K562 (cell line): ENCODE results near the gene IL10RB.

ENCODE experiments used
- POLR2AphosphoS5 ChIP-seq: IDR thresholded peaks from 2 replicates; pipeline ENCODE4 v1.6.1; 2011; ENCODE audit warnings: mild to moderate bottlenecking, low read depth, low read length, moderate library complexity; ENCODE audit not compliant: control insufficient read depth, insufficient read depth
- RCOR1 ChIP-seq, 2 experiments: IDR thresholded peaks; 2 replicates each; pipeline ENCODE4 v1.6.1; 2012; ENCODE audit warnings: low read depth in 2 of 2, low read length in 2 of 2, borderline replicate concordance in 1 of 2, improper control_type of control experiment in 1 of 2
- ZBTB1 ChIP-seq: sonication (generic); formaldehyde crosslinking; IDR thresholded peaks from 2 replicates; pipeline ENCODE4 v1.8.1; 2023; ENCODE audit warnings: missing genetic modification reagents, low read depth, mild to moderate bottlenecking, borderline replicate concordance

DNA sequence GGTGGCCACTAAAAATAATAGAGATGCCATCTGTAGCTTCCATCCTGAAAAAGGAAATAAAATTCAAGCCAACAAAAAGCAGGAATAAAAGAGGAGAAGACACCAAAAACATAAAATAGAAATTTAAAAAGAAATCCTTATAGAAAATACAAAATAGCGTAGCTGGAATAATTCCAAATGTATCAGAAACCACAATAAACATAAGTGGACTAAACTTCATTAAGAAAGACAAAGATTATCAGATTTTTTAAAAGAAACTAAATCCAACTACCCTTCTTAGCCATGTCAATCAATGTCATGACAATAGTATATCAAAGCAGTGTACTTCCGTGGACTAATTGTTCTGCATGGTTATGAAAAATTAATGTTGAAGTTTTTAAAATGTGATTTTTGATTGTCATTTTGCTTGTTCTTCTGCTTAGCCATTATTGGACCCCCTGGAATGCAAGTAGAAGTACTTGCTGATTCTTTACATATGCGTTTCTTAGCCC is 13.2 kb downstream of the IL10RB start:
- TF ChIP-seq RCOR1 (IDR thresholded peaks at IDR 0.05; ENCODE audit: borderline replicate concordance in 1 of 2, low read depth in 2 of 2, low read length in 2 of 2) (no peak), POLR2AphosphoS5 (no peak), ZBTB1 (CRISPR knock-in tag) (no peak)
